HCT116 (cell line): ENCODE results near the gene MATN3.

Source experiments
- ZFX ChIP-seq: fragments of 450-650 bp; IDR thresholded peaks from 2 replicates; pipeline ENCODE4 v1.6.1; 2017
- TF ChIP-seq, protein P1 (sequence below): IDR thresholded peaks from 2 replicates; pipeline ENCODE4 v1.6.1; 2012; ENCODE audit warnings: low read depth

DNA sequence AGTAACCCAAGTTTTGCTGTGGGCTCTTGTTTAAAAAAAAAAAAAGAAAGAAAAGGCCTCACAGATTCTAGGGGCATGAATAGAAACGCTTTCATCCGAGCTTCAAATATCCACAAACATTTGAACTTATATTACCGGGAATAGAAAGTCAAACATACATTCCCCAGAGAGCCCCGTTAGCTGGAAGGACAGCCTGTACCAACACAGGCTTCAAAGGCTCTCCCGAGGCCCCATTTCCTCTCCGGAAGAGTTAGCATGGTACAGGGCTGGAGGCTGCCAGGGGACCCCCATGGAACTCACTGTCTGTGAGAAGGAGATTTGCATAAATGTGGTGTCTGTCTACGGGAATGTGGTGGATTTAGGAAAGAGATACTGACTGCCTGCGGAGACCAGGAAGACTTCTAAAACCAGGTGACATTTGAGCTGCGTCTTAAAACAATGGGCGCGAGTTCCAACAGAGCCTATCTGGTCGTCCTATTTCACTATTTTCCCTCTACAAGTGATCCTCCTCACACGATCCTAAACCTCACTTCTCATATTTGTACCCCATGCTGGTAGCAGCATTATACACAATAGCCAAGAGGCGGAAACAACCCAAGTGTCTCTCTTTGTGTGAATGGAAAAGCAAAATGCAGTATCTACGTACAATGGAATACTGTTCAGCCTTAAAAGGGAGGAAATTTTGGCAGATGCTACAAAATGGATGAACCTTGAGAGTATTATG, 820 bp upstream of the MATN3 start:
- TF ChIP-seq ZFX = no peak
- TF ChIP-seq, protein P1, sequence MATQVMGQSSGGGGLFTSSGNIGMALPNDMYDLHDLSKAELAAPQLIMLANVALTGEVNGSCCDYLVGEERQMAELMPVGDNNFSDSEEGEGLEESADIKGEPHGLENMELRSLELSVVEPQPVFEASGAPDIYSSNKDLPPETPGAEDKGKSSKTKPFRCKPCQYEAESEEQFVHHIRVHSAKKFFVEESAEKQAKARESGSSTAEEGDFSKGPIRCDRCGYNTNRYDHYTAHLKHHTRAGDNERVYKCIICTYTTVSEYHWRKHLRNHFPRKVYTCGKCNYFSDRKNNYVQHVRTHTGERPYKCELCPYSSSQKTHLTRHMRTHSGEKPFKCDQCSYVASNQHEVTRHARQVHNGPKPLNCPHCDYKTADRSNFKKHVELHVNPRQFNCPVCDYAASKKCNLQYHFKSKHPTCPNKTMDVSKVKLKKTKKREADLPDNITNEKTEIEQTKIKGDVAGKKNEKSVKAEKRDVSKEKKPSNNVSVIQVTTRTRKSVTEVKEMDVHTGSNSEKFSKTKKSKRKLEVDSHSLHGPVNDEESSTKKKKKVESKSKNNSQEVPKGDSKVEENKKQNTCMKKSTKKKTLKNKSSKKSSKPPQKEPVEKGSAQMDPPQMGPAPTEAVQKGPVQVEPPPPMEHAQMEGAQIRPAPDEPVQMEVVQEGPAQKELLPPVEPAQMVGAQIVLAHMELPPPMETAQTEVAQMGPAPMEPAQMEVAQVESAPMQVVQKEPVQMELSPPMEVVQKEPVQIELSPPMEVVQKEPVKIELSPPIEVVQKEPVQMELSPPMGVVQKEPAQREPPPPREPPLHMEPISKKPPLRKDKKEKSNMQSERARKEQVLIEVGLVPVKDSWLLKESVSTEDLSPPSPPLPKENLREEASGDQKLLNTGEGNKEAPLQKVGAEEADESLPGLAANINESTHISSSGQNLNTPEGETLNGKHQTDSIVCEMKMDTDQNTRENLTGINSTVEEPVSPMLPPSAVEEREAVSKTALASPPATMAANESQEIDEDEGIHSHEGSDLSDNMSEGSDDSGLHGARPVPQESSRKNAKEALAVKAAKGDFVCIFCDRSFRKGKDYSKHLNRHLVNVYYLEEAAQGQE = no peak
